Skeletal muscle tissue (tissue), 5 donors: Measurements from ENCODE around the gene OR4L1. TPM values are rescaled to one million over a fixed set of nuclear protein-coding genes. Genes with fewer than 3 reads are reported as not detected.
"Not testable (repeated sequence)": the region's sequence is repeated elsewhere in the genome, so short reads cannot be mapped to it uniquely, and the experiment has no call there.

ENCODE experiments used
- H3K27ac ChIP-seq: one replicate; pipeline ENCODE4 v1.7.0; 2013; ENCODE audit warnings: mild to moderate bottlenecking, low read depth, low read length, inconsistent platforms
- H3K27me3 ChIP-seq, 3 donors: one replicate each; pipeline ENCODE4 v1.7.0; 2013; ENCODE audit warnings: low read length in 3 of 3; ENCODE audit not compliant: control insufficient read depth in 3 of 3, insufficient read depth in 3 of 3
- H3K36me3 ChIP-seq, 3 donors: one replicate each; pipeline ENCODE4 v1.7.0; 2013; ENCODE audit warnings: low read length in 3 of 3; ENCODE audit not compliant: control insufficient read depth in 3 of 3, insufficient read depth in 3 of 3
- H3K4me1 ChIP-seq, 3 donors: one replicate each; pipeline ENCODE4 v1.7.0; 2013; ENCODE audit warnings: low read length in 3 of 3, mild to moderate bottlenecking in 3 of 3; ENCODE audit not compliant: control insufficient read depth in 3 of 3, insufficient read depth in 3 of 3
- H3K4me3 ChIP-seq, 3 donors: one replicate each; pipeline ENCODE4 v1.7.0; 2013; ENCODE audit warnings: low read length in 3 of 3
- H3K9ac ChIP-seq, 3 donors: one replicate each; pipeline ENCODE4 v1.7.0; 2013; ENCODE audit warnings: low read length in 3 of 3, mild to moderate bottlenecking in 3 of 3, moderate library complexity in 2 of 3, low read depth in 1 of 3
- H3K9me3 ChIP-seq, 3 donors: one replicate each; pipeline ENCODE4 v1.7.0; 2013; ENCODE audit warnings: low read length in 3 of 3; ENCODE audit not compliant: control insufficient read depth in 3 of 3
- small RNA-seq: library from RNA; depleted of rRNA; stranded (forward); fragments of <200 nt; gene quantifications from one replicate; pipeline ENCODE3, GENCODE V24; 2014
- total RNA-seq: library from RNA; depleted of rRNA; stranded (reverse); fragments of >200 nt; gene quantifications from one replicate; pipeline ENCODE4 v1.2.3, GENCODE V29; 2014
- donor health status: Osteomylitis.

The OR4L1 gene
- total RNA-seq, 1 donor from 2014 or later, result not detected

DNA sequence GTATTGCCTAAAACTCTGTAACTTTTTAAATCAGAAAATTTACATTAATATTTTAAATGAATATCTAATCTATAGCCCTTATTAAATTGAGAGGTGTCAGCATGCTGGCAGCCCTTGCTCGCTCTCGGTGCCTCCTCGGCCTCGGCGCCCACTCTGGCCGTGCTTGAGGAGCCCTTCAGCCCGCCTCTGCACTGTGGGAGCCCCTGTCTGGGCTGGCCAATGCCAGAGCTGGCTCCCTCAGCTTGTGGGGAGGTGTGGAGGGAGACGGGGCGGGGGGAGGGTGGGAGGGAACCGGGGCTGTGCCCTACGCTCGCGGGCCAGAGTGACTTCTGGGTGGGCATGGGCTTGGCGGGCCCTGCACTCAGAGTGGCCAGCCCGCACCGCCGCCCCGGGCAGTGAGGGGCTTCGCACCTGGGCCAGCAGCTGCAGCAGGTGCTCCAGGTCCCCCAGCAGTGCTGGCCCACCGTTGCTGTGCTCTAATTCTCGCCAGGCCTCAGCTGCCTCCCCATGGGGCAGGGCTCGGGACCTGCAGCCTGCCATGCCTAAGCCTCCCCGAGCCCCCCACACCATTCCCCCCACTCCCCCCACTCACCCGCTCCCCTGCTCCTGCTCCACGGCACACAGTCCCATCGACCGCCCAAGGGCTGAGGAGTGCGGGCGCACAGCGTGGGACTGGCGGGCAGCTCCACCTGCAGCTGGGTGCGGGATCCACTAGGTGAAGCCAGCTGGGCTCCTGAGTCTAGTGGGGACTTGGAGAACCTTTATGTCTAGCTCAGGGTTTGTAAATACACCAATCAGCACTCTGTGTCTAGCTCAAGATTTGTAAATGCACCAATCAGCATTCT, 39.3 kb downstream of the OR4L1 start:
- H3K27me3 ChIP-seq, H3K9ac ChIP-seq, H3K9me3 ChIP-seq, H3K27ac ChIP-seq, H3K36me3 ChIP-seq, H3K4me1 ChIP-seq, H3K4me3 ChIP-seq: not testable (repeated sequence)

DNA sequence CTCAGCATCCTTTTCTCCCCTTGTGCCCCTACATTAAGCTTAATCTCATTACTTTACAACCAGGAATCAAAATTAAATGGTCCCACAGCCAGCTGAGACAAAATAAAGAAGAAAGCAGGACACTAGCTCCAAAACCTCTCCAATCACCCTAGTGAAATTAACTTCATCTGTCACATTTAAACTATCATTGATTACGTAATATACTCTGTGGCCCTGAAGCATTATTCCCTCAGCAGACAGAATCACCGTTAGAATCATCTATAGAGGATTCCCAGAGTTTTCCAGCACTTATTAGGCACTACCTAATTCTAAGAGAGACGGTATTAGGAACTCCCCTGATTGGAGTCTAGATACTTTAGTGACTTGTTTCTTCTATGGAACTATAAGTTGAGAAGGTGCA, 50.6 kb downstream of the OR4L1 start, which contains the start of gene OR4K17:
TSS of gene OR4K17 (plus strand) at position 302 of the 400 bp plus-strand sequence. CDS start 6,761 bp downstream, outside the sequence.
- H3K27me3 ChIP-seq, result no peaks in the 10 kb centered on the region
- no peak within 1 kb of the TSS for H3K4me3 ChIP-seq
- no peaks in the 10 kb centered on the region for H3K9me3 ChIP-seq
- no peaks in the 10 kb centered on the region for H3K4me1 ChIP-seq
- H3K9ac ChIP-seq, result no peak within 1 kb of the TSS
- no peak within 1 kb of the TSS for H3K27ac ChIP-seq
- H3K36me3 ChIP-seq, result no peaks in the 10 kb centered on the region

Small RNA genes within 50 kb of the gene (small RNA-seq; reads per million reads assigned to genes)
- gene RNA5SP380, result not detected

Other genes starting within 250 kb of the OR4L1 start
- not detected for gene OR4K2, start 184.9 kb upstream of the OR4L1 start, total RNA-seq
- gene OR4K5, start 139.4 kb upstream of the OR4L1 start, total RNA-seq, result not detected
- not detected for gene OR4K1, start 129.1 kb upstream of the OR4L1 start, total RNA-seq
- gene OR4K15, start 84.5 kb upstream of the OR4L1 start, total RNA-seq, result not detected
- not detected for gene OR4Q2, start 57.9 kb upstream of the OR4L1 start, total RNA-seq
- not detected for gene OR4K14, start 40.7 kb upstream of the OR4L1 start, total RNA-seq
- not detected for gene OR4K13, start 24.0 kb upstream of the OR4L1 start, total RNA-seq
- gene OR4K17, start 50.7 kb downstream of the OR4L1 start, total RNA-seq, result not detected
- not detected for gene OR4N5, start 78.8 kb downstream of the OR4L1 start, total RNA-seq
- not detected for gene OR11G2, start 130.9 kb downstream of the OR4L1 start, total RNA-seq
- not detected for gene OR11H6, start 163.7 kb downstream of the OR4L1 start, total RNA-seq
- gene OR11H7, start 168.9 kb downstream of the OR4L1 start, total RNA-seq, result not detected
- gene OR11H4, start 179.2 kb downstream of the OR4L1 start, total RNA-seq, result not detected
- gene TTC5, start 245.9 kb downstream of the OR4L1 start, total RNA-seq, result 16.7 TPM